ENCODE measurements around the gene CBFA2T2. TPM values are rescaled to one million over a fixed set of nuclear protein-coding genes. Genes with fewer than 3 reads are reported as not detected.

Gene CBFA2T2
- total and polyA plus RNA-seq, 2 donors (not counting 3 experiments of a cell fraction or from before 2014, with no cell fraction given) = 10.7 to 12.1 TPM

DNA sequence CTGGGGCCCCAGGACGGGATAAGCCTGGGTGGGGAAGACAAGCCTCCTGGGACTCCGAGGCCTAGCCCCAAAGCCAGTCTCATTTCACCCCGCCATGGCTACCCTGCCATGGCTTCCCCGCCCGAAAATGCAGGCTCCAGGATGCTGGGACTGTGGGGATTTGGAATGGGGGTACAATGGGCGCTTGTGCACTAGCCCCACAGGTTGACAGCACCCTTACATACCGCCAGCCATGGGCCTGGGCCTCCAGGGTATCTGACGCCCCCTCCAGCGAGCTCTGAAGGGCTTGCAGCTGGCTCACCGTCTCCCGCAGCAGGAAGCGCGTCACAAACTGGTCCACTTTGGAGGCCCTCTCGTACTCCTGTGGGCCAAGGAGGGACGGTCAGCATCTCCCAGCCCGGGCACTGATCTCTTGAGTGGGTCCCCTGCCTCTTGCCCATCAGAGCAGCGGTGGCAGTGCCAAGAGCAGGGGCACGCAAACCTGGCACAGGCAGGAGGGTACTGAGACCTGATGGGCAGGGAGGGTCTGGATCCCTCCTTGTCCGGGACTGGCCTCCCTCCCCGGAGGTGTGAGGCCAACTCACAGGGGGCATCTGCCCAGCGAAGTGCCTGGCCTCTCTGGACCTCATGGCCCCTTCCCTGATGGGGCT is 170.3 kb downstream of the CBFA2T2 start:
- TF ChIP-seq JUN (IDR thresholded peaks at IDR 0.05; ENCODE audit: borderline replicate concordance, insufficient read depth, insufficient read length, low read depth) = no peak
- no peak for TF ChIP-seq POLR2A (IDR thresholded peaks at IDR 0.05; ENCODE audit: low read depth, low read length)
- TF ChIP-seq CTCF (IDR thresholded peaks at IDR 0.05; ENCODE audit: extremely low read depth in 1 of 2, insufficient read depth in 1 of 2, low read depth in 1 of 2, low read length in 2 of 2) = no peak
- TF ChIP-seq GATA2 (IDR thresholded peaks at IDR 0.05; ENCODE audit: insufficient read depth, insufficient read length, low read depth, low read length) = no peak
- no peak for TF ChIP-seq EZH2 (IDR thresholded peaks at IDR 0.05; ENCODE audit: borderline replicate concordance, low read depth, low read length, severe bottlenecking)
- no peak for TF ChIP-seq MYC (IDR thresholded peaks at IDR 0.05; ENCODE audit: low read depth, low read length)
- no peak for TF ChIP-seq POLR2AphosphoS5 (IDR thresholded peaks at IDR 0.05; ENCODE audit: insufficient read depth, low read depth, low read length)
- no peak for TF ChIP-seq FOS (IDR thresholded peaks at IDR 0.05; ENCODE audit: borderline replicate concordance, insufficient read depth, low read length)
- TF ChIP-seq, protein P1, sequence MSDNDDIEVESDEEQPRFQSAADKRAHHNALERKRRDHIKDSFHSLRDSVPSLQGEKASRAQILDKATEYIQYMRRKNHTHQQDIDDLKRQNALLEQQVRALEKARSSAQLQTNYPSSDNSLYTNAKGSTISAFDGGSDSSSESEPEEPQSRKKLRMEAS (IDR thresholded peaks at IDR 0.05; ENCODE audit: insufficient read depth, insufficient read length) = no peak
- no TSS peak for BruUV-seq (replicated peaks)
- Histone ChIP-seq H3K9me1 (replicated peaks; ENCODE audit: control insufficient read depth, extremely low read depth, insufficient read depth, low read length) (no peaks in the 10 kb centered on the region), H3K36me3 (ENCODE audit: control insufficient read depth in 2 of 2, extremely low read depth in 1 of 2, insufficient read depth in 2 of 2, low read length in 2 of 2) (no peaks in the 10 kb centered on the region), H3K79me2 (ENCODE audit: control insufficient read depth, insufficient read depth, low read length) (no peaks in the 10 kb centered on the region), H3K27me3 (ENCODE audit: control insufficient read depth in 2 of 2, insufficient read depth in 2 of 2, low read length in 2 of 2) (no peaks in the 10 kb centered on the region), H3K4me1 (ENCODE audit: control insufficient read depth, extremely low read depth, insufficient read depth, low read length) (peaks cover 11% of the 10 kb centered on the region), H2AFZ (ENCODE audit: low read depth, low read length) (no peak overlapping the region), H3K4me3 (replicated peaks in 1 of 3; ENCODE audit: insufficient read depth in 1 of 3, low read depth in 1 of 3, low read length in 3 of 3) (no peak overlapping the region), H3K9ac (replicated peaks; ENCODE audit: extremely low read depth, insufficient read depth, low read length) (no peak overlapping the region), H3K4me2 (ENCODE audit: insufficient read depth, low read length) (no peak overlapping the region), H3K9me3 (replicated peaks; ENCODE audit: control insufficient read depth, insufficient read depth, low read length) (no peaks in the 10 kb centered on the region), H4K20me1 (replicated peaks; ENCODE audit: control insufficient read depth, extremely low read depth, insufficient read depth, low read length) (no peaks in the 10 kb centered on the region), H3K27ac (ENCODE audit: insufficient read depth, low read depth, low read length) (no peak overlapping the region)
- POLR2A ChIA-PET = no interaction called here
- no peak for FAIRE-seq
- no peak for DNase-seq (ENCODE audit: low read depth, low spot score)
- intact Hi-C loops (cut with micrococcal nuclease) = loop anchor here (10.0 kb wide), 1 partner anchor 335 kb away; the partner anchor contains the start of gene RALY
- dilution Hi-C loops (cut with MboI; ENCODE audit: extremely low pct_ligation_motif_present, low sequenced_read_pairs) = no loop called here
- CTCF ChIA-PET = interaction anchor here (1.1 kb wide), 1 partner anchor 16 kb away, joined by 3 read pairs; no protein-coding TSS in a partner anchor
